A673 (cell line): ENCODE measurements around the gene ALOX15.
"Not testable (repeated sequence)": the region's sequence is repeated elsewhere in the genome, so short reads cannot be mapped to it uniquely, and the experiment has no call there.

Experiments
- EZH2 ChIP-seq: fragments of 200-600 bp; sonication (generic); IDR thresholded peaks from 2 replicates; pipeline ENCODE4 v1.6.1; 2017; ENCODE audit warnings: borderline replicate concordance, low read depth, mild to moderate bottlenecking, mixed read lengths, antibody characterized with exemption, low read length; ENCODE audit not compliant: poor library complexity, severe bottlenecking
- TF ChIP-seq, protein P1 (sequence below): fragments of 300-800, 200-600 bp; sonication (generic); conservative IDR thresholded peaks from 2 replicates; pipeline ENCODE4 v1.5.1; 2017; ENCODE audit warnings: low read depth, mild to moderate bottlenecking, antibody characterized with exemption, low read length, moderate library complexity, mixed read lengths

- TF ChIP-seq, protein P1, sequence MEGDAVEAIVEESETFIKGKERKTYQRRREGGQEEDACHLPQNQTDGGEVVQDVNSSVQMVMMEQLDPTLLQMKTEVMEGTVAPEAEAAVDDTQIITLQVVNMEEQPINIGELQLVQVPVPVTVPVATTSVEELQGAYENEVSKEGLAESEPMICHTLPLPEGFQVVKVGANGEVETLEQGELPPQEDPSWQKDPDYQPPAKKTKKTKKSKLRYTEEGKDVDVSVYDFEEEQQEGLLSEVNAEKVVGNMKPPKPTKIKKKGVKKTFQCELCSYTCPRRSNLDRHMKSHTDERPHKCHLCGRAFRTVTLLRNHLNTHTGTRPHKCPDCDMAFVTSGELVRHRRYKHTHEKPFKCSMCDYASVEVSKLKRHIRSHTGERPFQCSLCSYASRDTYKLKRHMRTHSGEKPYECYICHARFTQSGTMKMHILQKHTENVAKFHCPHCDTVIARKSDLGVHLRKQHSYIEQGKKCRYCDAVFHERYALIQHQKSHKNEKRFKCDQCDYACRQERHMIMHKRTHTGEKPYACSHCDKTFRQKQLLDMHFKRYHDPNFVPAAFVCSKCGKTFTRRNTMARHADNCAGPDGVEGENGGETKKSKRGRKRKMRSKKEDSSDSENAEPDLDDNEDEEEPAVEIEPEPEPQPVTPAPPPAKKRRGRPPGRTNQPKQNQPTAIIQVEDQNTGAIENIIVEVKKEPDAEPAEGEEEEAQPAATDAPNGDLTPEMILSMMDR = not testable (repeated sequence)
- TF ChIP-seq EZH2 = not testable (repeated sequence)
Measured at GRCh38 chr17:4683739-4684138, 42.3 kb upstream of the ALOX15 start.
